Stimulated activated CD4-positive, alpha-beta T cell treated with anti-CD3 and anti-CD28 coated beads, Interleukin-15, amount 100 ng/mL, for 48 hours (primary cell): ENCODE measurements around the gene RING1.

ENCODE experiments used
- DNase-seq, 2 donors: peaks; one replicate each; pipeline ENCODE4 v3.0.0-alpha.2; 2020; ENCODE audit warnings: low read depth in 2 of 2

RING1 gene

DNA sequence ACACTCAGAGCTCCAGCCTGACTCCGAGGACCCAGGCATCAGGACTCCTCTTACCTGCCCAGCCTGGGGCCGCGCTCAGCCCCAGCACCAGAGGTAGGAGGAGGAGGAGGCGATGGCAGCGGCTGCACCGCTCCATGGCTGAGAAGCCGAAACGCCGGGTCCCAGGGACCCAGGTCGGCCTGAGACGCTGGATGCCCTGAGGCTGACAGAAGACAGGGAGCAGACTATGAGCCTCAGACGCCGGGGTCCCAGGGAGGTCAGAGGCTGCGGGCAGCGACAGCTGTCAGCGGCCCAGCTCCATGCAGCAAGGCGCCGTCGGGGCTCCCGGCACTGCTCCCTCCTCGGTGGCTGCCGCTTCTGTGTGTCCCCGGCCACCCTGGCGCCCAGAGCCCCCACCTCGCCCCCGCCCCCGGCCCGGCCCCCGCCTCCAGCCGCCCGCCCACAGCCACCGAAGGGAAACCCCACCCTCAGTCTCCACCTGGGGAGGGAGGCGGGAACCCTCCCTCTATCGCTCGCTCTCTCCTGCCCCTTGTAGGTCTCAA, 16.1 kb upstream of the RING1 start, which contains the start of gene COL11A2:
Gene COL11A2, minus strand, starts transcription at position 363 of the 542 bp plus-strand sequence. Its CDS starts 227 bp downstream, at position 136.
- no peak for DNase-seq

DNA sequence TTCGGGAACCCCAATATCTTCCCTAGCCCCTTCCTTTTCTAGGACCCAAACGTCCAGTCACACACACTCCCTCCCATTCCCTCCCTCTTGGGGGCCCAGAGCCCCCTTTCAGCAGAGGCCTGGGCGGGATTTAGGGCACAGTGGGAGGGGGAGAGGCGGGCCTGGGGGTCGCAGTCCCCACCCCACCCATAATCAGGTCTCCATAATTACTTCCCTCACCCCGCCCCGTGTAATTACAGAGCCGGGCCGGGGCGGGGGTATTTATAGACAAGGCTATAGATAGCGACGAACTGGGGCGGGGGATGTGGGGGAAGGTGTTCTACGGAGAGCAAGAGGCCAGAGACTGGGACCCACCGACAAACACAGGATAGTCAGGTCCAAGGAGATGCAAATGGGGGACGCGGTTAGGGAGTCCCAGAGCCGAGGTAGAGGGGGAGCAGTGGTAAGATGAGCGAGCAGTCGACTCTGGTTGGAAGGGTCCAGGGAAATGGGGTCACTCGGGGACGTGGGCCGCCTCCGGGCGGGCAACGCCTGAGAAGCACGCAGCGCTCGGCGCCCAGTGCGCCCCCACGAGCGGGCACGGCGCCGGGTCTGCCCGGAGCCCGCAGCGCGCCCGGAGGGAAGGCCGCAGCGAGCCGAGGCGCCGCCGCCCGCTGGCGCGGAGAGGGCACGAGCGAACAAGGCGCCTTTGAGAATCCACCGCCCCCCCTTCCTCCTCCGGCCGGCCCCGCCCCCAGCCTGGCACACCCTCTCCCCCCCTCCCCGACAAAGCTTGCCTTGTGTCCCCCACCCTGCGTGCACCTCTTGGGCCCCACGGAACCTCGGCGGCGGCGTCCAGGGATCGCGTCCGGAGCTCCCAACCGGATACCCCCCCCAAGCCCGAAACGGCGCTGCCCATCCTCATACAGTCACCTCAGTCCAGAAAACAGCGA, 15.4 kb upstream of the RING1 start:
- DNase-seq, result no peak

DNA sequence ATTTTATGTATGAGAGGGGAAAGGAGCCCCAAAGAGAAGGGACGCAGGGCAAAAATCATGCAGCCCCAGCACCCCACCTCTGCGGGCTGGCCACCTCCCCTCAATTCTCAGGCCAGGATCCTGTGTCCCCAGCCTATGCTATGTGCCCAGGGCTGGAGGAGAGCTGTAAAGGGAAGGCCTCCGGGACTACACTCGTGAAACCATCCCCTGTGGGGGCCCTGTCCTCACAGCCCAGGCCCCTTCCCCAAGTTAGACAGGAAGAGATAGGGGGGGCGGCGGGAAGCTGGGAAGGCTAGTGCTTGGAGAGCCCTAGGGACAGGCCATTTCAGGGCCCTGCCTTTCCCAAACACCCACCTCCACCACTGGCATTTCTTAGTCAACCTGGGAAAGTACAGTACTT, 14.7 kb upstream of the RING1 start:
- no peak for DNase-seq

DNA sequence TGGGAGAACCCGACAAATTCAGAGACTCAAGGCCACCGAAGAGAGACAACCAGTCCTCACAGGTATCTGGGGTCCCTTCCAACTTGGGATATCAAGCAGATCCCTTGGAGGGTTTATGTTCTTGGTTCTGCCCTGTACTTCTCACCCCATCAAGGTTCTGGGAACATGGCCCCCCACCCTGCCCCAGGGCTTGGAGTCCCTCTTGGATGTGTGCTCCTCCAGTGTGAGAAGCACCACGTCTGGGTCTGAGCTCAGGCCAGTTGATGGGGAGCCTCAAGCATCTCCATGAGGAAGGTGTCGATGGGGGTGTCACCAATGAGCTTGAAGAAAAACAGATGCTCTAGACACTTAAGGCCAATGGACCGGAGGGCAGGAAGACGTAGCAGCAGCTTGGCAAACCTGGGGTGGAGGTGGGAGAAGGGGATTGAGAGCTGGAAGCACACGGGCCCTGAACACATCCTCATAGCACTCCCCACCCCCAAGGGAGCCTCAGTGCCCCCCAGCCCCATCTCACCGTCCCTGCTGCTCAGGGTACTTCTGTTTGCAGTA, 13.8 kb upstream of the RING1 start:
- DNase-seq, result no peak

DNA sequence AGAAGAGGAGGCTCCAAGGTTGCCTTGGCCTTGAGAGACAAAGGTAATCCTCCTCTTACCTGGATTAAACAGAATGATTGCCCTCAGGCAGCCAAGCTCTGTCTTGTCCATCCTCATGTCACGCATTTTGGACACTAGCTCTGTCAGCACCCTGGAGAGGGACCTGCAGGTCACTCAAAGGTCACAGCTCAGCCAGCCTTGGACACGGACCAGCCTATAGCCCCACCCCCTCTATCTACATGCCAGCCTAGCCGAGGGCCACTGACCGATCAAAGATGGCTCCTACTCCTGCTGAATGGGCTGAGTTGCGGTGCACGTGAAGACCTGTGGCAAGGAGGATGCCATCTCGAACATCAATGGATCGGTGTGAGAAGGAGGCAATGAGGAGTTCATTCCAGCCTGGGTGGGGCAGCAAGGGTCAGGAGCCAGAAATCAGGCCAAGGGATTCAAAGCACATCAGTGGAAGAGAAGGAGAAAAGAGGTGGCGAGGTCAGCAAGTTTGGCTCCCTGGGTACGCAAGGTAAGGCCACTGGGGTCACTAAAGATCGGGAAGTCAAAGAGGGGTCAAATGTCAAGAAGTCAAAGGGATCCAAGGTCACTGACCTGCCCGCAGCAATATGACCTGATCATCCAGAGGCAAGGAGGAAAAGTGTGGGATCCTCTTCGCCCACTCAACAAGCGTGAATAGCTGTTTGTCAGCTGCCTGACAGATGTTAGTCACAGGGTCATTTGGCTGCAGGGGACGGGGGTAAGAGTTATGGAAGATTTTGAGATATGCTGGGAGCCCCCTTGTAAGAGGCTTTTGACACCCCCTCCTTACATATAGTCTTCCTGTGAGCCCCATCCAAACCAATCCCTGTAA, 12.8 kb upstream of the RING1 start:
- DNase-seq, result no peak

DNA sequence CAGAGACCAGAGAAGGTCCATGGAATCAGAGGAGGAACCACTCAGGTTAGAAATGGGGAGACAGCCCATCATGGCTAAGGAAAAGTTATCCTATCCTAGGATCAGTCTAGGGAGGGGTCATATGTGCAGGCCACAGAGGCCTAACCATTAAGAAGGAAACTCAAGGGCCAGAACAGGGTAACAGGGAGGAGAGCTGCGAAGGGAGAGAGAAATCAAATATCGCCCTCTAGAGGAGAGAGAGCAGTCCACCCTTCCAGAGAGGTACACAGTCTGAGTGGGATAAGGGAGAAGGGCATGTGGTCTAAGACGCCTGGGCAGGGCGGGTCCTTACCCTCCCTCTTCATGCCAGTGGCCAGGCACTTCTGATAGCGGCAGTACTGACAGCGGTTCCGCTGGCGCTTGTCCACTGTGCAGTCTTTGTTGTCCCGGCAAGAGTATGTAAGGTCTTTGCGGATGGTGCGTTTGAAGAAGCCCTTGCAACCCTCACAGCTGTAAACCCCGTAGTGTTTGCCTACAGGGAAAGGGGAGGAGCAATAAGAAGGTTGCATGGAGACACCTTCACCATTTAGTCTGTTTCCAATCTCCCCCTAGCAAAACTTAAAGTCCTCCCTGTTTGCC, 10.8 kb upstream of the RING1 start:
- no peak for DNase-seq

DNA sequence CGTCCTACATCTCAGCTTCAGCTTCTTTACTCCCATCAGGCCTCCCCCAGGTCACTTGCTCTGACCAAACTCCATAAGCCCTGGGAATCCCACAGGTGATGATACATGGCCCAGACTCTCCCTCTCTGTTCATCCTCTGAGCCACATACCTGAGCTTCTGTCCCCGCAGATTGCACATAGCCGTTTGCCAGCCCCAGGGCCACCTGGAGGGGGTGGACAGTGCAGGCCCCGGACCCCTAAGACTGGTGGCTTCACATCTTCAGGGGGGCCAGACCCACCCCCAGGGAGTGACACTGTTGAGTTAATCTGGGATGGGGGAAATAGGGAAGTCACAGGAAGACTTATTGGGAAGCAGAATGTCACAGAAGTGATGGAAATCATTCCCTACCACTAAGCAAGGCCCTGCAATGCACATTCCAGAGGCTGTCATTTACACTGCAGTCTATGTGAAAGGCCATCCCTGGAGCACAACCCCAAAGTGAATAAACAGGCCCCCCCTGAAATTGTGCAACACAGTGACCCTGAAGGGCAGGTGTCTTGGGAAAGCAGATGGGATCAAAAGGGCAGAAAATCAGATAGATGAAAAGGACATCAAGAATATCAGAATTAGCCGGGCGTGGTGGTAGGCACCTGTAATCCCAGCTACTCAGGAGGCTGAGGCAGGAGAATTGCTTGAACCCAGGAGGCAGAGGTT, 10.0 kb upstream of the RING1 start:
- DNase-seq, result no peak

DNA sequence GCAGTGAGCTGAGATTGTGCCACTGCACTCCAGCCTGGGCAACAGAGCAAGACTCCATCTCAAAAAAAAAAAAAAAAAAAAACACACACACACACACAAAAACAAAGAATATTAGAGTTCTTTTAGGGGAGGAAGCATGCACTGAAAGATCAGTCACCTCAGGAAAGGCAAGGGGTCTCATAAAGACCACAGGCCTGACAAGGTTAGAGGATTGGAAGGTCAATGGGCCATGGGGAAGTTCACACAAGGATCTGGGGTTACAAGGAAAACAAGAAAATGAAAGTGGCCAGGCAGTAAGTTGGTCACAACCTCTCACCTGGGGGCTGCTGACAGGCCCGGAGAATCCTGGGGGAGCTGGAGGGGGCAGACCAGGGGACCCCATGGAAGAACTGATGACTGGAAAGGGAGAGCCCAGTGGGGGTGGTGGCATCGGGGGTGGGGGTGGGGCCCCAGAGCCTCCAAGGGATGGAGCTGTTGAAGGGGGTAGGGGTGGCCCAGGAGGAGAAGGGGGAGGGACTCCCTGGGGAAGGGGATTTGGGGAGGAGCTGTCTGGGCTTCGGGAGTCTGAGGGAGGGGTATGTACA, 9.4 kb upstream of the RING1 start:
- no peak for DNase-seq

DNA sequence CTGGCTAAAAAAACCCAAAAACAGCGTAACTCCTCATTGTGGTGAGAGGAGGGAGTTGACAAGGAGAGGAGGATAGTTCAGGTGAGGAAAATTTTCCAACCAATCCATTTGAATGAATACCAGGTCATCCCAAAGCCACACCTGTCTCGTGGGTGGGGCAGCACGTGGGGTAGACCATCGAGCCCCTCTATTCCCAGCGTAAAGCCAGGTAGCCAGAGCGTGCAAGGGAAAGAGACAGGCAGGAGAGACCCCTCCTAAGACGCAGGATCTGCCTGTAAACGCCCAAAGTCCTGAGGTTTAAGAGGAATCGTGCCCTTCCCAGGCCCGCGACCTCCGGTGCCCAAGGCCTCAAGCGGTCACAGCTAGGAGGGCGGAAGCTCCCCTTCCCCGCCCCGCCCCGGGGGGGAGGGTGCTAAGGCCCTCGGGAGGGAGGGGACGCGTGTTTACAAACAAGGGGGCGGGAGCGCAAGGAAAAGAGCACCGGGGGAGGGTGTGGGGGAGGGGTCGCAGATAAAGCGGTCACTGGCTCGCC, 8.5 kb upstream of the RING1 start:
- DNase-seq, result peak in 1 of 2 donors; percentile 61

DNA sequence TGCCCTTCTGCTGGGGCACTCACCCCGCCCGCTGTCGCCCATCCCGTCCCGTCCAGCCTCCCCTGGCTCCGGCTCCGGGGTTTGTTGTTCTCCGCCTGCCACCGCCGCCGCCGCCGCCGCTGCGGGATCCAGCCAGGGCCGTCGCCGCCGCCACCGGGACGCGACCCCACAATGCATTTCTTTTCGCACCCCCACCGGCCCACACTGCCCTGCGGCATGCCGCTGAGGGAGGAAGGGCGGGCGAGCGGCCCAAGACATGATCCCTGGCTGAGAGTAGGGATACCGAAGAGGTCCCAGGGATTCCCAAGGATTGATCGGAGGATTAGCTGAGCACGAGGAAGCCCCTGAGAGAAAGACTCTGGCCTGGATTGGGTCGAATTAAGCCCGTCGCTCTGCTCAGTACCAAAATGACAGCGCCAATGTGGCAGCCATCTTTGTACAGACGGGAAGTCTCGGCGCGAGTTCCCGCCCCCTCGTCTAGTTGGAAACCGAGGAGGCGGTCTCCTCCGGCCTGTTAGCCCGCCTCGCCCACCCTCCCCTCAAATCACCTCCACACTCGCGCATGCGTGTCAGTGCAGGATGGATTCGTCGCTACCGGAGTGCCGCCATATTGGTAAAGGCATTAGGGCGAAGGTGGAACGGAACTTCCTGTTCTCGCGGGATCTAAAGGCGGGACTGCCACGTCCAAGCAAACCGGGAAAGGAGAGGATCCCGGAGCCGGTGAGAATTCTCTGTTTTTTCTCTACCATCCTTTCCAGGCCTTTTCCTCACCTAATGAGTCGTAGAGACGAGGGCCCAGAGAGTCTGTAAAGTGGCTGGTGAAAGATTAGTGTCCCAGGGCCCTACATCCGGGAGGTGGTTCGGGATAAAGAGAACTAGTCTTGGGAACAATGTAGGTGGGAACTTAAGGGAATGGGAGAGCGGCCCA, 7.8 kb upstream of the RING1 start, which contains the start of the genes RXRB and SLC39A7:
Gene RXRB, minus strand, starts transcription at position 447 of the 928 bp plus-strand sequence. Its CDS starts 189 bp downstream, at position 258.
Gene SLC39A7, plus strand, starts transcription at position 649 of the 928 bp plus-strand sequence. CDS start 379 bp downstream, outside the sequence.
- peak; percentile 98 to 99 for DNase-seq

DNA sequence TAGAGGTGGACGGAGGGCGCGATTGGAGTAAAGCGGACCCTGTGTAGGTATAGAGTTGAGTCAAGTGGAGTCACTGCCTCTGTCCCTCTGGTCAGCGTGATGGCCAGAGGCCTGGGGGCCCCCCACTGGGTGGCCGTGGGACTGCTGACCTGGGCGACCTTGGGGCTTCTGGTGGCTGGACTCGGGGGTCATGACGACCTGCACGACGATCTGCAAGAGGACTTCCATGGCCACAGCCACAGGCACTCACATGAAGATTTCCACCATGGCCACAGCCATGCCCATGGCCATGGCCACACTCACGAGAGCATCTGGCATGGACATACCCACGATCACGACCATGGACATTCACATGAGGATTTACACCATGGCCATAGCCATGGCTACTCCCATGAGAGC, 7.2 kb upstream of the RING1 start:
- no peak for DNase-seq

DNA sequence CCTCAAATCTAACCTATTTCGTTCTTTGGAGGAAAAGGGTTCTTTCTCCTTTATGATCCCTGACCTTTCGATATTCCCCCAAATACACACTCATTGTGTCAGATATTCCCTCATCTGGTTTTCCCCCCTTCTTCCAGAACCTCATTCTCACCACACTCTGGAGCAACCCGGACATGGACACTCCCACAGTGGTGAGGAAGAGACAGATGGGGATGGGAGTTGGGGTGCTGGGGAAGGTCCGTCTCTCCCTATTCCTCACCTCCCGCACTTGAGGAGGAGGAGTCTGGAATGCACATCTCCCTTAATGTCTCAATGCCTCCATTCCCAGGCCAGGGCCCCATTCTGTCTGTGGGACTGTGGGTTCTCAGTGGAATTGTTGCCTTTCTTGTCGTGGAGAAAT, 6.4 kb upstream of the RING1 start:
- DNase-seq, result no peak

DNA sequence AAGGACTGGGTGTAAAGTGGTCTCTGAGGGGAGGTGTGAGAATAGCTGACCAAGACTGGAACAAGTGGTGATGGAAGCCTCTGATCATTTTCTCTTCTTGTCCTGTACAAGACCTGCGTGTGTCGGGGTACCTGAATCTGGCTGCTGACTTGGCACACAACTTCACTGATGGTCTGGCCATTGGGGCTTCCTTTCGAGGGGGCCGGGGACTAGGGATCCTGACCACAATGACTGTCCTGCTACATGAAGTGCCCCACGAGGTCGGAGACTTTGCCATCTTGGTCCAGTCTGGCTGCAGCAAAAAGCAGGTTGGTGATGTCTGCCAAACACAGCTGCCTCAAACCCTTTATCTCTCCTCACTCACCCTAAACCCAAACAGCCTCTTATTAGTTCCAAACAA, 5.5 kb upstream of the RING1 start:
- DNase-seq, result no peak

DNA sequence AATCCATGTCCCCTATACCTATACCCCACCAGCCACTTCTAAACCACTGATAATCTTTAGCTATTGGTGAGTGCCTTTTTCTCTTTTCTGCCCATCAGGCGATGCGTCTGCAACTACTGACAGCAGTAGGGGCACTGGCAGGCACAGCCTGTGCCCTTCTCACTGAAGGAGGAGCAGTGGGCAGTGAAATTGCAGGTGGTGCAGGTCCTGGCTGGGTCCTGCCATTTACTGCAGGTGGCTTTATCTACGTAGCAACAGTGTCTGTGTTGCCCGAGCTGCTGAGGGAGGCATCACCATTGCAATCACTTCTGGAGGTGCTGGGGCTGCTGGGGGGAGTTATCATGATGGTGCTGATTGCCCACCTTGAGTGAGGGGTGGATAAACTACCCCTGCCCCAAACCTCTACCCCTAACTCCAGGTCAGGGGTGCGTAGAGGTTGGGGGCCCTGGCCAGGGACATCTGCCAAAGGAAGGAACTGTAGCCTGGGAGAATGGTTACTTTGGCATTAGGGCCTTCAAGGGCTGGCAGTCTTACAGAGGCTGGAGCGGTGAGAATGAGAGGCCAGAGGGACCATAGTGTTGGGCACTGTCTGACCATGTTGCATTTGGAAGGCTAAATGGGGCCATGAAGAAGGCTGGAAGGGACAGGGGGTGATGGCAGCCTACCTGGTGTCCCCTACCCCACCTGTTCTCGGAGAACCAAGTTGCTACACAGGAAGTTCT, 4.7 kb upstream of the RING1 start:
- DNase-seq, result no peak

DNA sequence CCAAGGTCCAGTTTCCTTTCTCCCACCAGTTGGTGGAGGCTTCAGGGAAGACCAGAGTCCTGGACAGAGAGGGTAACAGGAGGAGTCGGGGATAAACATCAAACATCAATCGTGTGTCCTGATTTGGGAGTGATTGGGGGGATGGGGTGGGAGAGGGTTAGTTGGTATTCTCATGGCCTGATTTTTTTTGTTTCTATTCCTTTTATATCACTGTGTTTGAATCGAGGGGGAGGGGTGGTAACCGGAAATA, 4.2 kb upstream of the RING1 start:
- no peak for DNase-seq

DNA sequence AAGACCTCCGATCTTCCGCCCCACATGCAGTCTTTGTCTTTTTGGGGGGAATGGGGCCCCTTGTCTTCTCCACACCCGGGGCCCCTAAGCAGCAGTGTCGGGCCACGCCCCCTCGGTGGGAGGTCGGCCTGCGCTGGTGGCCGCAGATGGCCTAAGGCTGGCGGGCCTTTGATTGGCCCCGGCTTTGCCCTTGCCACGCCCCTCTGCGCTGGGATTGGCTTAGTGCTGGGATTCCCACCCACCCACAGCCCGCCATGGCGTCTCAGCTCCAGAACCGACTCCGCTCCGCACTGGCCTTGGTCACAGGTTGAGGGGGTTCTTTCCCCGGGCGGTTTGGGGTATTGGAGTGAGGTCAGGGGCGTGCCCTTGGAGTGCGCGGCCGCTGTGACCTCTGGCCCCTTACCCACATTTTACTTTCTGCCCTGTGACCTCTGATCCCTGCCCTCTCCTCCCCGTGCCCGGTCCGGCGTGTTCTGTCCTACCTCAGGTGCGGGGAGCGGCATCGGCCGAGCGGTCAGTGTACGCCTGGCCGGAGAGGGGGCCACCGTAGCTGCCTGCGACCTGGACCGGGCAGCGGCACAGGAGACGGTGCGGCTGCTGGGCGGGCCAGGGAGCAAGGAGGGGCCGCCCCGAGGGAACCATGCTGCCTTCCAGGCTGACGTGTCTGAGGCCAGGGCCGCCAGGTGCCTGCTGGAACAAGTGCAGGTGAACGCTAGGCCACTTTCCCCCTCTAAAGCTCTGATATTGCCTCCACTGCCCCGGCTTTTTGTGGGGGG, 3.7 kb upstream of the RING1 start, which contains the start of gene HSD17B8:
Gene HSD17B8, plus strand, starts transcription at position 241 of the 776 bp plus-strand sequence. Its CDS starts 14 bp downstream, at position 255.
- DNase-seq, result peak; percentile 88 to 93

DNA sequence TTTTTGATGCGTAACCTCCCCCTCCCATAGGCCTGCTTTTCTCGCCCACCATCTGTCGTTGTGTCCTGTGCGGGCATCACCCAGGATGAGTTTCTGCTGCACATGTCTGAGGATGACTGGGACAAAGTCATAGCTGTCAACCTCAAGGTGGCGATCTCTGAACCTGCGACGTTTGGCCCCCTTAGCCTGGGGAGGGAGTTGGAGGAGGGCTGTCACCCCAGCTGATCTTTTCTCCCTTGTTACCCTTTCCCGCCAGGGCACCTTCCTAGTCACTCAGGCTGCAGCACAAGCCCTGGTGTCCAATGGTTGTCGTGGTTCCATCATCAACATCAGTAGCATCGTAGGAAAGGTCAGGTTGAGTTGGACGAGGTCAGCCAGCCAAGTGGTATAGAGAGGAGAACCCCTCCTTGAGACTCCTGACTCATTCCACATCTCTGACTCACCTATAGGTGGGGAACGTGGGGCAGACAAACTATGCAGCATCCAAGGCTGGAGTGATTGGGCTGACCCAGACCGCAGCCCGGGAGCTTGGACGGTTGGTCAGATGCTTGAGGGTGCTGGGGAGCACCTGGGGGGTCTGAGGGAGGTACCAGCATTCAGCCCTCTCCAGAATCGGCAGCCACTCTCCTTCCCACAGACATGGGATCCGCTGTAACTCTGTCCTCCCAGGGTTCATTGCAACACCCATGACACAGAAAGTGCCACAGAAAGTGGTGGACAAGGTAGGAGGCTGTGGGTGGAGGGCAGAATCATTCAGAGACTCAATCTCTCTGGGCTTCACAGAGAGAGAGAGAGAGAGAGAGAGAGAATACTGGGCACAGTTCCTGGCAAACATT, 2.9 kb upstream of the RING1 start:
- DNase-seq, result peak; percentile 50 to 52
